ENCODE measurements around the gene PPP1R3D.
"Not testable (repeated sequence)": the region's sequence is repeated elsewhere in the genome, so short reads cannot be mapped to it uniquely, and the experiment has no call there.

Gene PPP1R3D

GRCh38 chr20:59908855-59909254 lies 31.2 kb downstream of the PPP1R3D start:
- Histone ChIP-seq H3K4me3 (replicated peaks; ENCODE audit: low read depth, low read length) (no peak overlapping the region), H3K27me3 (replicated peaks; ENCODE audit: control insufficient read depth, insufficient read depth, low read length) (no peaks in the 10 kb centered on the region), H3K36me3 (ENCODE audit: control insufficient read depth, insufficient read depth, low read length) (no peaks in the 10 kb centered on the region)
- DNase-seq (ENCODE audit: extremely low read depth, insufficient read length) = no peak
- TF ChIP-seq, protein P1, sequence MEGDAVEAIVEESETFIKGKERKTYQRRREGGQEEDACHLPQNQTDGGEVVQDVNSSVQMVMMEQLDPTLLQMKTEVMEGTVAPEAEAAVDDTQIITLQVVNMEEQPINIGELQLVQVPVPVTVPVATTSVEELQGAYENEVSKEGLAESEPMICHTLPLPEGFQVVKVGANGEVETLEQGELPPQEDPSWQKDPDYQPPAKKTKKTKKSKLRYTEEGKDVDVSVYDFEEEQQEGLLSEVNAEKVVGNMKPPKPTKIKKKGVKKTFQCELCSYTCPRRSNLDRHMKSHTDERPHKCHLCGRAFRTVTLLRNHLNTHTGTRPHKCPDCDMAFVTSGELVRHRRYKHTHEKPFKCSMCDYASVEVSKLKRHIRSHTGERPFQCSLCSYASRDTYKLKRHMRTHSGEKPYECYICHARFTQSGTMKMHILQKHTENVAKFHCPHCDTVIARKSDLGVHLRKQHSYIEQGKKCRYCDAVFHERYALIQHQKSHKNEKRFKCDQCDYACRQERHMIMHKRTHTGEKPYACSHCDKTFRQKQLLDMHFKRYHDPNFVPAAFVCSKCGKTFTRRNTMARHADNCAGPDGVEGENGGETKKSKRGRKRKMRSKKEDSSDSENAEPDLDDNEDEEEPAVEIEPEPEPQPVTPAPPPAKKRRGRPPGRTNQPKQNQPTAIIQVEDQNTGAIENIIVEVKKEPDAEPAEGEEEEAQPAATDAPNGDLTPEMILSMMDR (IDR thresholded peaks at IDR 0.05; ENCODE audit: insufficient read depth, low read length, poor library complexity, severe bottlenecking) = no peak

- no peak for DNase-seq (ENCODE audit: extremely low read depth, insufficient read length)
- TF ChIP-seq, protein P1 (IDR thresholded peaks at IDR 0.05; ENCODE audit: insufficient read depth, low read length, poor library complexity, severe bottlenecking) = no peak
- no peaks in the 10 kb centered on the region for H3K36me3 ChIP-seq (ENCODE audit: control insufficient read depth, insufficient read depth, low read length)
- no peaks in the 10 kb centered on the region for H3K27me3 ChIP-seq (replicated peaks; ENCODE audit: control insufficient read depth, insufficient read depth, low read length)
- no peak overlapping the region for H3K4me3 ChIP-seq (replicated peaks; ENCODE audit: low read depth, low read length)
Measured at GRCh38 chr20:59903621-59904020, 36.5 kb downstream of the PPP1R3D start.

GRCh38 chr20:59902470-59902869 lies 37.6 kb downstream of the PPP1R3D start:
- H3K27me3 ChIP-seq (replicated peaks; ENCODE audit: control insufficient read depth, insufficient read depth, low read length) = no peaks in the 10 kb centered on the region
- DNase-seq (ENCODE audit: extremely low read depth, insufficient read length) = no peak
- TF ChIP-seq, protein P1 (IDR thresholded peaks at IDR 0.05; ENCODE audit: insufficient read depth, low read length, poor library complexity, severe bottlenecking) = no peak
- no peak overlapping the region for H3K4me3 ChIP-seq (replicated peaks; ENCODE audit: low read depth, low read length)
- no peaks in the 10 kb centered on the region for H3K36me3 ChIP-seq (ENCODE audit: control insufficient read depth, insufficient read depth, low read length)

DNA sequence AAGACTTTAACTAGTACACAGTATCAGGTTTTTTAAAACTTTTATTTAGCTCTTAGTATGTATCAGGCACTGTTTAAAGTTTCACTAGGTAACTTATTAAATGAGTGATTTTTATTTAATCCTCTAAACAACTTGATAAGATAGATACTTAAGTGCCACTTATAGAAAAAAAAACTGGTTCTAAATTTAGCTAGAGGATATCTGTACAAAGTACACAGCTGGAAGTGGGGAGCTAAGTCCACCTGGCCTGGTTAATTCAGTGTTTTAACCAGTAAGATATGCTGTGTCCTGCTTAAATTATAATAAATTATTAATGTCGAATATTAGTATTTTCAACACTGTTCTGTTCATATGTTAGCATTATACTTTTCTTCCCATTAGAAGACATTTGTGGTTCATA lies 44.2 kb downstream of the PPP1R3D start:
- TF ChIP-seq, protein P1 (IDR thresholded peaks at IDR 0.05; ENCODE audit: insufficient read depth, low read length, poor library complexity, severe bottlenecking) = no peak
- no peak for DNase-seq (ENCODE audit: extremely low read depth, insufficient read length)
- Histone ChIP-seq H3K4me3 (replicated peaks; ENCODE audit: low read depth, low read length) (no peak overlapping the region), H3K27me3 (replicated peaks; ENCODE audit: control insufficient read depth, insufficient read depth, low read length) (no peaks in the 10 kb centered on the region), H3K36me3 (ENCODE audit: control insufficient read depth, insufficient read depth, low read length) (no peaks in the 10 kb centered on the region)

- DNase-seq (ENCODE audit: extremely low read depth, insufficient read length) = no peak
- no peak overlapping the region for H3K4me3 ChIP-seq (replicated peaks; ENCODE audit: low read depth, low read length)
- no peaks in the 10 kb centered on the region for H3K27me3 ChIP-seq (replicated peaks; ENCODE audit: control insufficient read depth, insufficient read depth, low read length)
- no peaks in the 10 kb centered on the region for H3K36me3 ChIP-seq (ENCODE audit: control insufficient read depth, insufficient read depth, low read length)
- TF ChIP-seq, protein P1 (IDR thresholded peaks at IDR 0.05; ENCODE audit: insufficient read depth, low read length, poor library complexity, severe bottlenecking) = no peak
Measured at GRCh38 chr20:59891581-59891980, 48.5 kb downstream of the PPP1R3D start.

DNA sequence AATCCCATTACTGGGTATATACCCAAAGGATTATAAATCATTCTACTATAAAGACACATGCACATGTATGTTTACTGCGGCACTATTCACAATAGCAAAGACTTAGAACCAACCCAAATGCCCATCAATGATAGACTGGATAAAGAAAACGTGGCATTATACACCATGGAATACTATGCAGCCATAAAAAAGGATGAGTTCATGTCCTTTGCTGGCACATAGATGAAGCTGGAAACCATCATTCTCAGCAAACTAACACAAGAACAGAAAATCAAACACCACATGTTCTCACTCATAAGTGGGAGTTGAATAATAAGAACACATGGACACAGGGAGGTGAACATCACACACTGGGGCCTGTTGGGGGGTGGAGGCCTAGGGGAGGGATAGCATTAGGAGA lies 50.1 kb downstream of the PPP1R3D start:
- not testable (repeated sequence) for DNase-seq (ENCODE audit: extremely low read depth, insufficient read length); H3K36me3 ChIP-seq (ENCODE audit: control insufficient read depth, insufficient read depth, low read length); H3K4me3 ChIP-seq (replicated peaks; ENCODE audit: low read depth, low read length); H3K27me3 ChIP-seq (replicated peaks; ENCODE audit: control insufficient read depth, insufficient read depth, low read length)

All from GM06990 (cell line).